ENCODE results near the gene PKNOX1. TPM values are rescaled to one million over a fixed set of nuclear protein-coding genes. Genes with fewer than 3 reads are reported as not detected.
"Not testable (repeated sequence)": the region's sequence is repeated elsewhere in the genome, so short reads cannot be mapped to it uniquely, and the experiment has no call there.

PKNOX1 gene
- total RNA-seq, 1 donor: 11.9 TPM

DNA sequence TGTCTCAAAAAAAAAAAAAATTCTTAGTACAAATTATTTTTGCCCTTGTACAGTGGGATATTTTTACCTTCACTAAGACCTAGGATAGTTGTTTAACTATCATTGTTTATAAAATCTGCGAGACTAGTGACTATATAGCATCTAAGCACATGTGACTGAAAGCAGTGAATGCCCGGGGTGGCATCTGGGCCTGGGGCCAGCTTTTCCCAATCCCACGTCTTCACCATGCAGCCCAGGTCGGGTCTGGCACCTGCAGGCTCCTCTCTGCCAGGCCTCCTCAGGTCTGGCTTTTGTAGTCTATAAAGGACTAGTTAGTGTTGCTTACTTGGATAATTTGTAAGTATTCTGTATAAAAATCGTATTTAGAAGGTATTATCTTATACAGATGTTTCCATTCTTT lies 60.5 kb downstream of the PKNOX1 start:
- Histone ChIP-seq H3K9me3 (ENCODE audit: low read depth, low read length) (no peaks in the 10 kb centered on the region), H3K79me2 (ENCODE audit: insufficient read depth, low read length) (no peaks in the 10 kb centered on the region), H2AFZ (ENCODE audit: low read length) (no peak overlapping the region), H4K20me1 (ENCODE audit: insufficient read depth, low read length) (no peaks in the 10 kb centered on the region), H3K27me3 (ENCODE audit: insufficient read depth, low read length) (no peaks in the 10 kb centered on the region), H3K4me2 (ENCODE audit: insufficient read depth, low read length) (no peak overlapping the region), H3K4me3 (ENCODE audit: insufficient read depth, low read length) (no peak overlapping the region), H3K4me1 (ENCODE audit: insufficient read depth, low read length) (no peaks in the 10 kb centered on the region), H3K36me3 (ENCODE audit: insufficient read depth, low read length) (peaks cover 10% of the 10 kb centered on the region), H3K27ac (ENCODE audit: low read depth, low read length) (no peak overlapping the region)
- DNase-seq (ENCODE audit: insufficient read length, low spot score, missing footprints): no peak
- TF ChIP-seq, protein P1, sequence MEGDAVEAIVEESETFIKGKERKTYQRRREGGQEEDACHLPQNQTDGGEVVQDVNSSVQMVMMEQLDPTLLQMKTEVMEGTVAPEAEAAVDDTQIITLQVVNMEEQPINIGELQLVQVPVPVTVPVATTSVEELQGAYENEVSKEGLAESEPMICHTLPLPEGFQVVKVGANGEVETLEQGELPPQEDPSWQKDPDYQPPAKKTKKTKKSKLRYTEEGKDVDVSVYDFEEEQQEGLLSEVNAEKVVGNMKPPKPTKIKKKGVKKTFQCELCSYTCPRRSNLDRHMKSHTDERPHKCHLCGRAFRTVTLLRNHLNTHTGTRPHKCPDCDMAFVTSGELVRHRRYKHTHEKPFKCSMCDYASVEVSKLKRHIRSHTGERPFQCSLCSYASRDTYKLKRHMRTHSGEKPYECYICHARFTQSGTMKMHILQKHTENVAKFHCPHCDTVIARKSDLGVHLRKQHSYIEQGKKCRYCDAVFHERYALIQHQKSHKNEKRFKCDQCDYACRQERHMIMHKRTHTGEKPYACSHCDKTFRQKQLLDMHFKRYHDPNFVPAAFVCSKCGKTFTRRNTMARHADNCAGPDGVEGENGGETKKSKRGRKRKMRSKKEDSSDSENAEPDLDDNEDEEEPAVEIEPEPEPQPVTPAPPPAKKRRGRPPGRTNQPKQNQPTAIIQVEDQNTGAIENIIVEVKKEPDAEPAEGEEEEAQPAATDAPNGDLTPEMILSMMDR (IDR thresholded peaks at IDR 0.05; ENCODE audit: extremely low read depth, low read depth, low read length): no peak

DNA sequence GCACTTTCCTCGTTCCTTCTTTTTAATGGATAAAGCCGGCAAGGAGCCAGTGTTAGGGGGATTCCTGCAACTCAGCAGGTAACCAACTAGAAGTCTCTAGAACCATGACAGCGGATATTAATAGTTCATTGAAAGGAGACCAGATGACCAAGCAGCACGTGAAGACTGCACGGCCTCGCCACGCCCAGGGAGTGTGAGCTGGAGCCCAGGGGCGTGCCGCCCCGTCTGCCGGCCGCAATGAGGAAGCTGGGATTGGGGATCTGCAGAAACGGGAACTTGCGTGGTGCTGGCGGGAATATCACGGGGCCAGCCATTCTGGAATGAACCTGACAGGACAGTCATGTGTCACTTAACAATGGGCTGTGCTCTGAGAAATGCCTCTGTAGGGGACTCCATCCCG lies 62.5 kb downstream of the PKNOX1 start:
- H2AFZ ChIP-seq (ENCODE audit: low read length); H3K36me3 ChIP-seq (ENCODE audit: insufficient read depth, low read length); H3K27ac ChIP-seq (ENCODE audit: low read depth, low read length); H3K27me3 ChIP-seq (ENCODE audit: insufficient read depth, low read length); H3K4me2 ChIP-seq (ENCODE audit: insufficient read depth, low read length); H3K79me2 ChIP-seq (ENCODE audit: insufficient read depth, low read length); H3K9me3 ChIP-seq (ENCODE audit: low read depth, low read length); H3K4me3 ChIP-seq (ENCODE audit: insufficient read depth, low read length); DNase-seq (ENCODE audit: insufficient read length, low spot score, missing footprints); H3K4me1 ChIP-seq (ENCODE audit: insufficient read depth, low read length); H4K20me1 ChIP-seq (ENCODE audit: insufficient read depth, low read length): not testable (repeated sequence)

DNA sequence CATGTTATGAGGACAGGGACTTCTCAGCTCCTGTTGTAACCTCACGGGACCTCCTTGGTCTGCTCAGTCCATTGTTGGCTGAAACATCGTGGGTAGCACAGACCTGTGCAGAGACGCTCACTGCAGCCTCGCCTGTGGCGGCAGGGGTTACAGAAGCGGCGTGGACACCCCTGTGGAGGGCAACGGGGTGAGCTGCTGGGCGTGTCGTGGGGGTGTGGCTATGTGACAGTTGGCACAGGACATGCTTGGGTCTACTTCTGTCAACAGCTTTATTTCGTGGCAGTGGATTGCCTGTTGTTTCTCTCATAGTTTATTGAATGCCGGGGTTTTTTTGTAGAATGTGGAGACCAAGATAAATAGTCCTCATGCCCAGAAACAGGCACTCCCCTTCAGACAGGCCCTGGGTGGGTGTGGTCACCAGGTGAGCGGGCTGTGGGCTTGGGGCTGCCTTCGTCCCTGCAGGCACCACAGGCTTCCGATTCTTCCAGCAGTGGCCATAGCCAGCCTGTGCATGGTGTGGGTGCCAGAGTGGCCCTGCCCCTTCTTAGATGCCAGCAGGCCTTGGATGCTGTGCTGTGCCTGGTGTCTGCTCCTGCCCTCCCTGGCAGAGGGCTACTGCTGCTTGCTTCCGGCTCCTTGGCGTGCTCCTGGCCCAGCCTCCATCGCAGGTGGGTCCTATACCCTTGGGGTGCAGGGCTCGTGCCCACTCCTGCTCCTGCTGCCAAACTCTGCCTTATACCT lies 63.7 kb downstream of the PKNOX1 start:
- H3K4me1 ChIP-seq (ENCODE audit: insufficient read depth, low read length); H4K20me1 ChIP-seq (ENCODE audit: insufficient read depth, low read length); DNase-seq (ENCODE audit: insufficient read length, low spot score, missing footprints); H3K4me3 ChIP-seq (ENCODE audit: insufficient read depth, low read length); H3K79me2 ChIP-seq (ENCODE audit: insufficient read depth, low read length); H2AFZ ChIP-seq (ENCODE audit: low read length); H3K4me2 ChIP-seq (ENCODE audit: insufficient read depth, low read length); H3K27ac ChIP-seq (ENCODE audit: low read depth, low read length); H3K36me3 ChIP-seq (ENCODE audit: insufficient read depth, low read length); H3K27me3 ChIP-seq (ENCODE audit: insufficient read depth, low read length); H3K9me3 ChIP-seq (ENCODE audit: low read depth, low read length): not testable (repeated sequence)

DNA sequence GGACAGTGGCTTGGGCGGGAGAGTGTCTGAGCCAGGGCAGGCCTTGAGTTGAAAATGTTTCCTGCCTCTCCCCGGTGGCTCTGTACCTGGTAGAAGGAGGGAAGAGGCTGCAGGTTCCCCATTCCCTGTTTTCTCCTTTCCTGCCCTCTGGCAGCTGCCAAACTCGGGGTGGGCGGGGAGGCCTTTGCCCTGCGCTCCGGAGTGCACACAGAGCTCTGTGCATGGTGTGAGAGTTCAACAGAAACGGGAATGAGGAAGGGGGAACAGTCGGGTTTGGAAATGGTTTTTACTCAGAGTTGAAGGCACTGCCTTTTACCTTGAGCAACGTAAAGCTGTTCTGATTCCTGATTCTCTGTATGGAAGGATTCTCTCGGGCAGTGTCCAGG lies 64.3 kb downstream of the PKNOX1 start:
- H3K36me3 ChIP-seq (ENCODE audit: insufficient read depth, low read length); H3K79me2 ChIP-seq (ENCODE audit: insufficient read depth, low read length); H3K4me1 ChIP-seq (ENCODE audit: insufficient read depth, low read length); H3K9me3 ChIP-seq (ENCODE audit: low read depth, low read length); DNase-seq (ENCODE audit: insufficient read length, low spot score, missing footprints); H3K27me3 ChIP-seq (ENCODE audit: insufficient read depth, low read length); H2AFZ ChIP-seq (ENCODE audit: low read length); H3K4me3 ChIP-seq (ENCODE audit: insufficient read depth, low read length); H3K4me2 ChIP-seq (ENCODE audit: insufficient read depth, low read length); H3K27ac ChIP-seq (ENCODE audit: low read depth, low read length); H4K20me1 ChIP-seq (ENCODE audit: insufficient read depth, low read length): not testable (repeated sequence)

DNA sequence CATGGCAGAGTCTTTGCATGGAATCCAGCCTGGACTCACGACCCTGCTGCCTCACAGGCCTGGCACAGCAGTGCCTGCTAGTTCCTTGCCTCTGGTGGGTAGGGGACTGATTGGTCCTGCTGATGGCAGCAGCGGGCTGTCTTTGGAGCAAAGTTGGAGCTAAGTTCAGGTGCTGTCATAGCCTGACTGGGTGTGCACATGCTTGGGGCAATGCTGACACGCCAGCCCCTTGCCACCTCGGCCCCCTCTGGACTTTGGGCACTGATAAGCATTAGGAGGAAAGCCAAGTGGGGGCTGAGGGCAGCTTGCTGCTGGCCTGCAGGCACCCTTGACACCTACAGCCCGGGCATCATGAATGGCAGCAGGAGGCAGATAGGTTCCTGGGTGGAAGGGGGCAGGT lies 67.8 kb downstream of the PKNOX1 start:
- not testable (repeated sequence) for H3K4me3 ChIP-seq (ENCODE audit: insufficient read depth, low read length); H3K27ac ChIP-seq (ENCODE audit: low read depth, low read length); H2AFZ ChIP-seq (ENCODE audit: low read length); H3K27me3 ChIP-seq (ENCODE audit: insufficient read depth, low read length); H3K36me3 ChIP-seq (ENCODE audit: insufficient read depth, low read length); H3K4me1 ChIP-seq (ENCODE audit: insufficient read depth, low read length); DNase-seq (ENCODE audit: insufficient read length, low spot score, missing footprints); H3K79me2 ChIP-seq (ENCODE audit: insufficient read depth, low read length); H3K4me2 ChIP-seq (ENCODE audit: insufficient read depth, low read length); H4K20me1 ChIP-seq (ENCODE audit: insufficient read depth, low read length); H3K9me3 ChIP-seq (ENCODE audit: low read depth, low read length)

DNA sequence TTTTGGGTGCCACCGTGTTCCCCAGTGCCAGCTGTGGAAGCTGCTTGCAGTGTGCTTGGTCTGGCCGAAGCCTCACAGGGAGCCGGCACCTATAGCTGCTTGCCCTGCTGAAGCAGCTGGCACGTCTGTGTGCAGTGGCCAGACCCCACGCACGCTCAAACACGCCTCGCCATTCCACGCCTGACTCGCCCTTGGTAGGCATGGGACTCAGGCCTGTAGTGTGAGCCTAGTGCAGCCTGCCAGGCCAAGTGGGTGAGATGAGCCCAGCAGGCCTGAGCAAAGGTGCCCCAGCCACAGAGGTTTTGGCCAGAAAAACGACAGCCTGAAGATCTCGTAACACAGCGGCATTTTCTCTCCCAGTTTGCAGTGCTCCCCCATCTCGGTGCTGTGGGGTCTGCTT lies 68.9 kb downstream of the PKNOX1 start:
- H3K9me3 ChIP-seq (ENCODE audit: low read depth, low read length); H3K4me1 ChIP-seq (ENCODE audit: insufficient read depth, low read length); H3K27me3 ChIP-seq (ENCODE audit: insufficient read depth, low read length); H3K4me3 ChIP-seq (ENCODE audit: insufficient read depth, low read length); H3K4me2 ChIP-seq (ENCODE audit: insufficient read depth, low read length); H3K27ac ChIP-seq (ENCODE audit: low read depth, low read length); H4K20me1 ChIP-seq (ENCODE audit: insufficient read depth, low read length); H2AFZ ChIP-seq (ENCODE audit: low read length); H3K79me2 ChIP-seq (ENCODE audit: insufficient read depth, low read length); DNase-seq (ENCODE audit: insufficient read length, low spot score, missing footprints); H3K36me3 ChIP-seq (ENCODE audit: insufficient read depth, low read length): not testable (repeated sequence)

DNA sequence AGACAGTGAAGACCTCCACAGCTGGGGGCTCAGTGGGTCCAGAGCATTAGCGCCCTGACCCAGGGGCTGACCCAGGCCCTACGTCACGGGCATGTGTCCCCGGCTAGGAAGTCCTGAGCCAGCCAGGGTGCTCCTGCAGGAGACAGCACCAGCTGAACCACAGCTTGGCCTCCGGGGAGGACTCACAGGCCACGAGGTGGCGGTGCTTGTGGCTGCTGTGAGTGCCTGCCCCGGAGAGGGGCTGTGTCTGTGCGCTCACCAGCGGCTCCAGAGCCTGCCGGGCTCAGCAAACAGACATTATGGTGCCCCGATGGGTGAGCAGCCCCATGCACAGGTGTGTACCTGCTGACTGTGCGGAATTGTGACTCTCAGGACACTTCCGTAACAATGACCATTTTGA lies 70.2 kb downstream of the PKNOX1 start:
- not testable (repeated sequence) for H3K36me3 ChIP-seq (ENCODE audit: insufficient read depth, low read length); H4K20me1 ChIP-seq (ENCODE audit: insufficient read depth, low read length); H3K79me2 ChIP-seq (ENCODE audit: insufficient read depth, low read length); H3K4me3 ChIP-seq (ENCODE audit: insufficient read depth, low read length); DNase-seq (ENCODE audit: insufficient read length, low spot score, missing footprints); H3K4me1 ChIP-seq (ENCODE audit: insufficient read depth, low read length); H2AFZ ChIP-seq (ENCODE audit: low read length); H3K4me2 ChIP-seq (ENCODE audit: insufficient read depth, low read length); H3K9me3 ChIP-seq (ENCODE audit: low read depth, low read length); H3K27ac ChIP-seq (ENCODE audit: low read depth, low read length); H3K27me3 ChIP-seq (ENCODE audit: insufficient read depth, low read length)

DNA sequence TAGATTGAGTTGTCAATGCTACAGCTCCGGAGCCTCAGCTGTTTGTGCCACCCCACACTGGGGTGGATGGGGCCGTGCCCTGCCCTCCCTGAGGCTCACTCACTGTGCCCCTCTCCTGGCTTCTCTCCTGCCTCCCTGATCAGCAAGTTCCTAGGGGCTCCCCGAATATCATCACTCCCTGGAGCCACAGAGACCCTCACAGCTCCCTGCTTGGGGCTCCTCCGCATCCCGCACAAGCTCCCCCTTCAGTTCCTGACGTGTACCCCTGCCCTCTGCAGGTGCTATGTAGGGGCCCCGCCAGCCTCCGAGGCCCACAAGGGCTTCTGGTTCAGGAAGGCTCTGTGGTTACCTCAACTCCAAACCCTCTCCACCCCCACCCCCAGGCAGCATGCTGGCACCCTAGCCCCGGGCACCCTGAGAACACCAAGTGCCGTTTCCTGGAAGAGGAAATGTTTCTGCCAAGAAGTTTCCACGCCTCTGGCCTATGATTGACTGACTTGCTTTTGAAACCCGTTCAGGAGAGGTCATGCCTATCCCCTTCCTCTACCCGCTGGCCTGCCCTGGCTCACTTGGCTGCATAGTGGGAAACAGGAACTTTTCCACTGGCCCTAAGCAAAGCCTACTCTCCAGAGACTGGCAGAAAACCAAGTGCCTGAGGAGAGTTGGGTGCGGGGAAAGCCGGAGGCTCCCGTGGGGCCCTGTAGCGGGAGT lies 71.0 kb downstream of the PKNOX1 start:
- not testable (repeated sequence) for H3K79me2 ChIP-seq (ENCODE audit: insufficient read depth, low read length); H4K20me1 ChIP-seq (ENCODE audit: insufficient read depth, low read length); H3K27ac ChIP-seq (ENCODE audit: low read depth, low read length); H3K27me3 ChIP-seq (ENCODE audit: insufficient read depth, low read length); H3K9me3 ChIP-seq (ENCODE audit: low read depth, low read length); H3K4me2 ChIP-seq (ENCODE audit: insufficient read depth, low read length); H3K4me3 ChIP-seq (ENCODE audit: insufficient read depth, low read length); DNase-seq (ENCODE audit: insufficient read length, low spot score, missing footprints); H3K36me3 ChIP-seq (ENCODE audit: insufficient read depth, low read length); H2AFZ ChIP-seq (ENCODE audit: low read length); H3K4me1 ChIP-seq (ENCODE audit: insufficient read depth, low read length)

All from osteoblast (primary cell).